ENCODE measurements around the gene GPS1. TPM values are rescaled to one million over a fixed set of nuclear protein-coding genes. Genes with fewer than 3 reads are reported as not detected.

The GPS1 gene
- total and polyA plus RNA-seq, 4 donors, result 53.9 to 66.3 (median 58.8) TPM

- no peak for TF ChIP-seq YY1 (IDR thresholded peaks at IDR 0.05)
- TF ChIP-seq SP1 (IDR thresholded peaks at IDR 0.05), result no peak
Observed at GRCh38 chr17:82077617-82078358, 26.1 kb downstream of the GPS1 start (continued).

GRCh38 chr17:82078433-82078832 is 26.7 kb downstream of the GPS1 start:
- TF ChIP-seq YY1 (IDR thresholded peaks at IDR 0.05) (no peak), MAX (IDR thresholded peaks at IDR 0.05) (no peak)
- Histone ChIP-seq H3K4me3 (ENCODE audit: low read depth in 1 of 3, low read length in 3 of 3) (no peak overlapping the region), H3K9ac (ENCODE audit: low read depth in 1 of 2, low read length in 2 of 2) (no peak overlapping the region), H3K9me3 (ENCODE audit: control insufficient read depth in 4 of 4, low read length in 3 of 4) (no peaks in the 10 kb centered on the region), H3K4me1 (ENCODE audit: control insufficient read depth in 4 of 4, insufficient read depth in 4 of 4, low read length in 3 of 4) (peaks cover 0 to 7% (median 3%) of the 10 kb centered on the region in 4 donors), H3K27ac (ENCODE audit: low read depth in 1 of 2, low read length in 2 of 2) (no peak overlapping the region), H3K36me3 (ENCODE audit: control insufficient read depth in 4 of 4, insufficient read depth in 3 of 4, low read depth in 1 of 4, low read length in 3 of 4) (peaks cover 24 to 37% (median 37%) of the 10 kb centered on the region in 4 donors), H3K27me3 (ENCODE audit: control insufficient read depth in 4 of 4, insufficient read depth in 4 of 4, low read length in 3 of 4) (no peaks in the 10 kb centered on the region)
- 91% methylated on average over 18 of the region's 18 CpGs for WGBS
- DNase-seq (ENCODE audit: low spot score), result no peak

- TF ChIP-seq HNF4A (conservative IDR thresholded peaks at IDR 0.05), result no peak
- TF ChIP-seq FOXA2 (IDR thresholded peaks at IDR 0.05), result no peak
- no peak for TF ChIP-seq RAD21 (IDR thresholded peaks at IDR 0.05)
- TF ChIP-seq SP1 (IDR thresholded peaks at IDR 0.05), result no peak
- no peak for TF ChIP-seq YY1 (IDR thresholded peaks at IDR 0.05)
- TF ChIP-seq NR2F2 (IDR thresholded peaks at IDR 0.05), result no peak
- no peak for TF ChIP-seq GABPA (IDR thresholded peaks at IDR 0.05 in 1 of 2, conservative IDR thresholded peaks at IDR 0.05 in 1 of 2)
- no peak for TF ChIP-seq RXRA (IDR thresholded peaks at IDR 0.05)
- TF ChIP-seq MAX (IDR thresholded peaks at IDR 0.05), result no peak
- no peak for TF ChIP-seq CTCF (IDR thresholded peaks at IDR 0.05; ENCODE audit: low read depth, low read length, missing input control)
- TF ChIP-seq FOXA1 (IDR thresholded peaks at IDR 0.05), result no peak
- TF ChIP-seq HNF4G (IDR thresholded peaks at IDR 0.05), result no peak
- no peak for TF ChIP-seq ATF3 (IDR thresholded peaks at IDR 0.05)
- TF ChIP-seq REST (IDR thresholded peaks at IDR 0.05), result no peak
- peaks cover 24 to 44% (median 40%) of the 10 kb centered on the region in 4 donors for H3K36me3 ChIP-seq (ENCODE audit: control insufficient read depth in 4 of 4, insufficient read depth in 3 of 4, low read depth in 1 of 4, low read length in 3 of 4)
- H3K27me3 ChIP-seq (ENCODE audit: control insufficient read depth in 4 of 4, insufficient read depth in 4 of 4, low read length in 3 of 4), result no peaks in the 10 kb centered on the region
- H3K27ac ChIP-seq (ENCODE audit: low read depth in 1 of 2, low read length in 2 of 2), result no peak overlapping the region
- H3K4me1 ChIP-seq (ENCODE audit: control insufficient read depth in 4 of 4, insufficient read depth in 4 of 4, low read length in 3 of 4), result peaks cover 0 to 7% (median 3%) of the 10 kb centered on the region in 4 donors
- no peak overlapping the region for H3K4me3 ChIP-seq (ENCODE audit: low read depth in 1 of 3, low read length in 3 of 3)
- H3K9me3 ChIP-seq (ENCODE audit: control insufficient read depth in 4 of 4, low read length in 3 of 4), result no peaks in the 10 kb centered on the region
- H3K9ac ChIP-seq (ENCODE audit: low read depth in 1 of 2, low read length in 2 of 2), result no peak overlapping the region
- WGBS, result 92% methylated on average over 47 of the region's 47 CpGs
- no peak for DNase-seq (ENCODE audit: low spot score)
Observed at GRCh38 chr17:82079001-82079677, 27.4 kb downstream of the GPS1 start.

Data from liver (tissue), 9 donors.